ENCODE measurements around the gene THRA.

Gene THRA

DNA sequence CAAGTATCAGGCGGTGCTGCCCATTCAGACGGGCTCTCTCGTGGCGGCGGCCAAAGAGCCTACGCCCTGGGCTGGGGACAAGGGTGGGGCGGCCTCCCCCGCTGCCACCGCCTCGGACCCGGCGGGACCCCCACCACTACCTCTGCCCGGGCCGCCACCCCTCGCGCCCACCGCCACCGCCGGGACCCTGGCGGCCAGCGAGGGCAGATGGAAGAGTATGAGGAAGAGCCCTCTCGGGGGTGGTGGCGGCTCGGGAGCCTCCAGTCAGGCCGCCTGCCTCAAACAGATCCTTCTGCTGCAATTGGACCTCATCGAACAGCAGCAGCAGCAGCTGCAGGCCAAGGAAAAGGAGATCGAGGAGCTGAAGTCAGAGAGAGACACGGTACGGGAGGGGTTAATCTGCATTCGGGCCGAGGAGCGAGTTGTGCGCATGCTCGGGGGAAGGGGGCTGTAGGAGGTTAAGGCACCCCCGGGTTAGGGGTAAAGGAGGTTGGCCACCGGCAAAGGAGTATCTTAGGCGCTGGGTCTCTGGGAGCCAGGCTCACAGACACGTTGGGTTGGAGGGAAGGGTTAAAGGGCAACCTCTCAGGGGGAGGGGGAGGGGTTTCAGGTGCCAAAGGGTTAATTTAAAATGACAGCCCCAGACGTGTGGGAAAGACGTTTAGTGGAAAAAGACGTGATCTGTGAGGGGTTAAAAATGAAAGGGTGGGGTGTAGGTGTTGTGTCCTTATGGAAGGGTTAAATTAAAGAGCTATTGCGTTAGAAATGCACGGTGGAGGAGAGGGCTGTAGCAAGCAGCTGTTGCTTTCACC is 60.4 kb downstream of the THRA start:
- TF ChIP-seq, protein P1, sequence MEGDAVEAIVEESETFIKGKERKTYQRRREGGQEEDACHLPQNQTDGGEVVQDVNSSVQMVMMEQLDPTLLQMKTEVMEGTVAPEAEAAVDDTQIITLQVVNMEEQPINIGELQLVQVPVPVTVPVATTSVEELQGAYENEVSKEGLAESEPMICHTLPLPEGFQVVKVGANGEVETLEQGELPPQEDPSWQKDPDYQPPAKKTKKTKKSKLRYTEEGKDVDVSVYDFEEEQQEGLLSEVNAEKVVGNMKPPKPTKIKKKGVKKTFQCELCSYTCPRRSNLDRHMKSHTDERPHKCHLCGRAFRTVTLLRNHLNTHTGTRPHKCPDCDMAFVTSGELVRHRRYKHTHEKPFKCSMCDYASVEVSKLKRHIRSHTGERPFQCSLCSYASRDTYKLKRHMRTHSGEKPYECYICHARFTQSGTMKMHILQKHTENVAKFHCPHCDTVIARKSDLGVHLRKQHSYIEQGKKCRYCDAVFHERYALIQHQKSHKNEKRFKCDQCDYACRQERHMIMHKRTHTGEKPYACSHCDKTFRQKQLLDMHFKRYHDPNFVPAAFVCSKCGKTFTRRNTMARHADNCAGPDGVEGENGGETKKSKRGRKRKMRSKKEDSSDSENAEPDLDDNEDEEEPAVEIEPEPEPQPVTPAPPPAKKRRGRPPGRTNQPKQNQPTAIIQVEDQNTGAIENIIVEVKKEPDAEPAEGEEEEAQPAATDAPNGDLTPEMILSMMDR (IDR thresholded peaks at IDR 0.05; ENCODE audit: low read depth, low read length), result no peak
- peak overlapping the region; percentile 95 for H3K4me3 ChIP-seq (ENCODE audit: low read depth, low read length)

- TF ChIP-seq, protein P1 (IDR thresholded peaks at IDR 0.05; ENCODE audit: low read depth, low read length), result no peak
Observed at GRCh38 chr17:40123811-40124114, 61.0 kb downstream of the THRA start.

GRCh38 chr17:40124279-40125141 is 61.7 kb downstream of the THRA start:
- TF ChIP-seq, protein P1 (IDR thresholded peaks at IDR 0.05; ENCODE audit: low read depth, low read length), result no peak
- peak overlapping the region; percentile 95 for H3K4me3 ChIP-seq (ENCODE audit: low read depth, low read length)

More at GRCh38 chr17:40123811-40124114, 61.0 kb downstream of the THRA start:
- H3K4me3 ChIP-seq (ENCODE audit: low read depth, low read length), result peak overlapping the region; percentile 95

DNA sequence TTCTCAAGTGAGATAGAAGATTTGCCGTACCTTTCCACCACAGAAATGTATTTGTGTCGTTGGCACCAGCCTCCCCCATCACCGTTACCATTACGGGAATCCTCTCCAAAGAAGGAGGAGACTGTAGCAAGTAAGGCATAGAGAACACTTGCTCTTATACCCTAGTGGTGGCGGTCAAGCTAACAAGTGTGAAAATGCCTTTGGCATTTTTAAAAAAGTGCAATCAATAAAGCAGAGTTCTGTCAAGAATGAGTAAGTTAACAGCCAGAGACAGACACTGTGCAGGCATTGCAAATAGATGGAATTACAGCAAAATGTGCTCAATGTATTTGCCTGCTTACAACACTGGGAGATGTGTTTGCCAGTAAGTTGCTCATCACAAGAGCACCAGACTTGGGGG is 66.7 kb downstream of the THRA start:
- no peak overlapping the region for H3K4me3 ChIP-seq (ENCODE audit: low read depth, low read length)
- TF ChIP-seq, protein P1 (IDR thresholded peaks at IDR 0.05; ENCODE audit: low read depth, low read length), result no peak

GRCh38 chr17:40130352-40131042 is 67.7 kb downstream of the THRA start:
- no peak overlapping the region for H3K4me3 ChIP-seq (ENCODE audit: low read depth, low read length)
- TF ChIP-seq, protein P1 (IDR thresholded peaks at IDR 0.05; ENCODE audit: low read depth, low read length), result no peak

DNA sequence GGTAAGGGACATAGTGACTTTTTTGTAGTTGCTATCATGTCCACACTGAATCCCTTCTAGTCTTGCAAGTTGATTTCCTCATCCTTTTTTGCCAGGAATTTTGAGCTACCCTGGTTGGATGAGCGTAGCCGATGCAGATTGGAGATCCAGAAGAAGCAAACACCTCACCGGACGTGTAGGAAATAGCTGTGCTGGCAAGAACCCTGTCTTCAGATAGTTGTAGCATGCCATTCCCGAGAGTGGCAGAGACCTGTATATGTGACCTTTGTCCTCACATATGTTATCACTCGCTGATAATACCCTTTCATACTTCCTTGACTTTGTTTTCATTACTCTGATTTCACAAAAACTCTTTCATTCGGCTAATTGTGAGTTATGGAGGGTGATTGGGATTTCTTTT is 71.4 kb downstream of the THRA start:
- H3K4me3 ChIP-seq (ENCODE audit: low read depth, low read length), result no peak overlapping the region
- TF ChIP-seq, protein P1 (IDR thresholded peaks at IDR 0.05; ENCODE audit: low read depth, low read length), result no peak
